GM19438 (cell line): ENCODE results near the gene KCTD17.
A peak's percentile ranks its signal among the peaks of the same experiment; 100 is the strongest.

Experiments
- ATAC-seq: cut with Tn5 transposase; IDR thresholded peaks from one replicate; pipeline ENCODE4 v1.9.1; 2021; ENCODE audit warnings: low read depth; ENCODE audit not compliant: unreplicated experiment

The KCTD17 gene

GRCh38 chr22:37019309-37020191 is 32.0 kb upstream of the KCTD17 start, which contains the start of the genes MPST and TST:
Gene MPST, plus strand, starts transcription at chr22:37019742. Its CDS starts 95 bp downstream, at chr22:37019837.
Gene TST, minus strand, starts transcription at chr22:37019447. Its CDS starts 715 bp downstream, at chr22:37018732.
- ATAC-seq: peak; percentile 62

GRCh38 chr22:37020192-37020479 is 31.4 kb upstream of the KCTD17 start:
- no peak for ATAC-seq

GRCh38 chr22:37021041-37021440 is 30.5 kb upstream of the KCTD17 start:
- ATAC-seq: no peak

- no peak for ATAC-seq
Measured at GRCh38 chr22:37021710-37022482, 29.6 kb upstream of the KCTD17 start.

GRCh38 chr22:37022483-37023337 is 28.8 kb upstream of the KCTD17 start:
- no peak for ATAC-seq

- ATAC-seq: no peak
Measured at GRCh38 chr22:37023743-37024338, 27.7 kb upstream of the KCTD17 start.

- no peak for ATAC-seq
Measured at GRCh38 chr22:37024339-37025157, 27.0 kb upstream of the KCTD17 start.

GRCh38 chr22:37025500-37026070 is 26.0 kb upstream of the KCTD17 start:
- ATAC-seq: no peak

- ATAC-seq: no peak
Measured at GRCh38 chr22:37026325-37026724, 25.2 kb upstream of the KCTD17 start.

GRCh38 chr22:37027556-37027955 is 24.0 kb upstream of the KCTD17 start:
- no peak for ATAC-seq

GRCh38 chr22:37028692-37029674 is 22.6 kb upstream of the KCTD17 start:
- no peak for ATAC-seq

GRCh38 chr22:37030560-37031281 is 20.8 kb upstream of the KCTD17 start:
- ATAC-seq: no peak

- no peak for ATAC-seq
Measured at GRCh38 chr22:37032134-37032534, 19.4 kb upstream of the KCTD17 start.

- ATAC-seq: no peak
Measured at GRCh38 chr22:37032535-37033460, 18.7 kb upstream of the KCTD17 start.

- ATAC-seq: no peak
Measured at GRCh38 chr22:37033605-37034430, 17.7 kb upstream of the KCTD17 start.
